Stimulated activated CD8-positive, alpha-beta memory T cell treated with anti-CD3 and anti-CD28 coated beads, Interleukin-7, amount 100 ng/mL, for 48 hours (primary cell): ENCODE measurements around the gene OR5AU1.
"Not testable (repeated sequence)": the region's sequence is repeated elsewhere in the genome, so short reads cannot be mapped to it uniquely, and the experiment has no call there.

Experiments
- DNase-seq, 2 donors: peaks; one replicate each; pipeline ENCODE4 v3.0.0-alpha.2; 2020; ENCODE audit warnings: low read depth in 1 of 2; ENCODE audit errors: extremely low read depth in 1 of 2

OR5AU1 gene

GRCh38 chr14:21182166-21182565, 26.3 kb upstream of the OR5AU1 start:
- DNase-seq, result no peak

DNA sequence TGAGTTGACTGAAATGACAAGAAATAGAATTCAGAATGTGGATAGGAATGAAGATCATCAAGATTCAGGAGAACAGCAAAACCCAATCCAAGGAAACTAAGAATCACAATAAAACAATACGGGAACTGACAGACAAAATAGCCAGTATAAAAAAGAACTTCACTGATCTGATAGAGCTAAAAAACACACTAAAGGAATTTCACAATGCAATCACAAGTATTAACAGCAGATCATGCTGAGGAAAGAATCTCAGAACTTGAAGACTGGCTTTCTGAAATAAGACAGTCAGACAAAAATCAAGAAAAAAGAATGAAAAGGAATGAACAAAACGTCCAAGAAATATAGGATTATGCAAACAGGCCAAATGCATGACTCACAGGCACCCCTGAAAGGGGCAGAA, 15.3 kb upstream of the OR5AU1 start:
- DNase-seq, result no peak

DNA sequence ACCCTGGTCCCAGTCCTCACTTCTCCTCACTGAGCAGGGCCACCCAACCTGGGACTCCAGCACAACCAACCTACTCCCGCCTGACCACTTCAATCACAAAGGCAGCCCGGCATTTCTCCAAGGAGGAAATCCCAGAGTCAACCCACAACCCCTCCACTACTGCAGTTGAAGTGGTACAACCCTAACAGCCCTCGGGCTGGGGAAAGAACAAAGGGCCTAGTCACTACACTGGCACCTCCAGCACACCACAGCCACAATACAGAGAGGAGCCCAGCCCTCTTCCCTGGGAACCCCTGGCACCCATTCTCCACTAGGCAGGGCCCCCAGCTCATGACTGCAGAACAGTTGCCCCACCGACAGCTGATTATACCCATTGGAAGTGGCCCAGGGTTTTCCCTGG, 13.7 kb upstream of the OR5AU1 start:
- no peak for DNase-seq

DNA sequence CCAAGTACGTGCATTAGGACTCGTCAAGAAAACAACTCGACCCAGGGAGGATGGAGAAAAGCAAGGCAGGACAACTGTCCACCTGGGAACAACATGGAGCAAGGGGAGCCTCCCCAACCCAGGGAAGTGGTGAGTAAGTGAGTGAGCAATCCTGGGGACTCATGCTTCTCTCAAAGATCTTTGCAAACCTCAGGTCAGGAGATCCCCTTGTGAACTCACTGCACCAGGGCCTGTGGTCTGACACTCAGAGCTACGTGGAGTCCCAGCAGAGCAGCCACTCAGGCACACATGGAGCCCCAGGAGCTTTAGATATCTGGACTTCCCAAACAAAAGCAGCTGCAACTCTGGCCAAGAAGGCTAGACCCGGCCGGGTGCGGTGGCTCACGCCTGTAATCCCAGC, 12.2 kb upstream of the OR5AU1 start:
- no peak for DNase-seq

DNA sequence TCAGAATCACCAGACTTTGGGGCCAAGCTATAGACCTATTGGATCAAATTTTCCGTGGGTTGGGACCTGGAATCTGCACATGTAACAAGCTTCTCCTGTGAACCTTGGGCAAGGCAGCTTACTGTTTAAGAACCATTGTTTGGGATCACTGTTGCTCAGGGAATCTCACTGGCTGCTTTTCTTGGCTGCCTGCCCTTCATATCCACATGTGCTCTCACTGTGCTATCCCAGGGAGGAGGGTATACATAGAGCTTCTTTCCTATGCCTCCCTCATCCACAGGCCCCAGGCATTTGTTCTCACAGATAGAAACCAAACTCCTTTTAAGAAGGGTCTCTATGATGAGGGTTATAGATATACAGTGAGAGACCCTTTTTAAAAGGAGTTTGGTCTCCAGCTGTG, 9.8 kb upstream of the OR5AU1 start:
- not testable (repeated sequence) for DNase-seq

- DNase-seq, result not testable (repeated sequence)
Measured at GRCh38 chr14:21165002-21165605, 9.2 kb upstream of the OR5AU1 start.

DNA sequence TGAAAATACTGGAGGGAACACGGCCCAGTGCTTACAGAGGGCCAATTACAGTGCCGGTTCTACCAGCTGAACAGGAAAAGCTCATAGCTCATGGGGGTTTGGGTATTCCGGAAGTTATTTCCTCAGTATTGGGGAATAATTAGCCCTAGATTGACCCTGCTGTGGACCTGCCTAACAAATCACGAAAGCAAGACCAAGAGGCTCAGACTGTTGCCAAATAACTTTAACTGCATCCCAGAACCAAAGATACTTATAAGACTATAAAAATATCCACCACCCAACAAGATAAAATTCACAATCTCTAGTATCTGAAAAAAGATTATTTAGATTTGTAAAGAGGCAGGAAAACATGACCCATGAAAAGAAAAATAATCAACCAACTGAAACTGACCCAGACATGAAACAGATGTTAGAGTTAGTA, 8.0 kb upstream of the OR5AU1 start:
- no peak for DNase-seq

GRCh38 chr14:21162081-21162480, 6.2 kb upstream of the OR5AU1 start:
- DNase-seq, result no peak

DNA sequence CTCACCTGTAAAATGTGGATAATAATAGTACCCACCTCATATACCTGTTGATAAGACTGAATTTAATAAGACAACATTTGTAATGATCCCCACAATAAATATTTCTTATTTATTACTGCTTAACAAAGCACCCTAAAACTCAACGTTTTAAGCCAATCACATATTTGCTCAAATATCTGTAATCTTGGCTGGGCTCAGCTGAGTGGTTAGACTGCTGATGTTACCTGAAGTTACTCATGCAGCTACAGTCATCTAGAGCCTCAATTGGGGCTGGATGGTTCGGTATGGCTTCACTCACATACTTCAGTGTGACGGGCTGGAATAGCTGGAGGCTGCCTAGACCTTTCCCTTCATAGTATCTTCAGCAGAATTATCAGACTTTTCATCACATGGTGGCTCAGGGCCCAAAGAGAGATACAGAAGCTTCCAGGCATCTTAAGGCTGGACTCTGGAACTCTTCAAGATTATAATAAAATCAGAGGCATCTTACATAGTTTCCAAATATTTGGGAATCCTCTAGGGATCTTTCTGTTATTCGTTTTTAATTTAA, 4.3 kb upstream of the OR5AU1 start:
- DNase-seq, result no peak

- not testable (repeated sequence) for DNase-seq
Measured at GRCh38 chr14:21158175-21158574, 2.3 kb upstream of the OR5AU1 start.

GRCh38 chr14:21149641-21150367, 6.1 kb downstream of the OR5AU1 start:
- DNase-seq, result no peak

DNA sequence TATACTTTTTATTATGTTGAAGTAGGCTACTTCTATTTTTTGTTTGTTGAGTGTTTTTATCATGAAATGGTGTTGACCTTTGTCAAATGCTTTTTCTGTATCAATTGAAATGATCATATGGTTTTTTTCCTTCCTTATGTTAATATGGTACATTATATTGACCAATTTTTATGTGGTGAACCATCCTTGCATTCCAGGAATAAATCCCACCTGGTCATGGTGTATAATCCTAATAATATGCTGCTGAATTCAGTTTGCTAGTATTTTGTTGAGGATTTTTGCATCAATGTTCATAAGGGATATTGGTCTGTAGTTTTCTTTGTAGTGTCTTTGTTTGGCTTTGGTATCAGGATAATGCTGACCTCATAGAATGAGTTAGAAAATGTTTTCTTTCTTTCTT, 10.4 kb downstream of the OR5AU1 start:
- DNase-seq, result no peak

DNA sequence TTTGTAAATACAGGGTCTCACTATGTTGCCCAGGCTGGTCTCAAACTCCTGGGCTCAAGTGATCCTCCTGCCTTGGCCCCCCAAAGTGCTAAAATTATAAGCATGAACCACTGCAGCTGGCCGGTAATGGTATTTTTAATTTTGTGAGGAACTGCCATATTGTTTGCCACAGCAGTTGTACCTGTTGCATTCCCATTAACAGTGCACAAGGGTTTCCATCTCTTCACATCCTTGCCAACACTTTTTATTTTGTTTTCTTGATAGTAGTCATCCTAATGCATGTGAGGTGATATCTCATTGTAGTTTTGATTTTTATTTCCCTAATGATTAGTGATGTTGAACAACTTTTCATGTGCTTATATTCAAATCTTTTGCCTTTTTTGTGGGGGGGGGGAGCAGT, 13.5 kb downstream of the OR5AU1 start:
- no peak for DNase-seq

DNA sequence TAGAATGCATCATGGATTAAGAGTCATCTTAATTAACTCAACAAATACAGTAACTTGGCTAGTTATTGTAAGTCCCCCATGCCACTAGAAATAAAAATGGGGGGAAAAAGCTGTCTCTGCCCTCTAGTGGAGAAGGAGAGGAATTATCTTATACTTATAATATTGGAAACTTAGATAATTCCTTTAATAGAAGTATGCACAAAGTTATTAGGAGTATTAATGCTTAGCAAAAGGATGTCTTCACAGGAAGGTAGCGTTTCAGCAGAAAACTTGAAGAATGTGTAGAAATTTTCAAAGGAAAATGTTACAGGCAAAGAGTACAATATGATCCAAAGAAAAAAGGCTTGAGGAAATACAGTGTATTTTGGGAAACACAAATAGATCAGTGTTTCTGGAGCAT, 19.8 kb downstream of the OR5AU1 start:
- DNase-seq, result no peak

- no peak for DNase-seq
Measured at GRCh38 chr14:21133901-21134300, 22.0 kb downstream of the OR5AU1 start.

DNA sequence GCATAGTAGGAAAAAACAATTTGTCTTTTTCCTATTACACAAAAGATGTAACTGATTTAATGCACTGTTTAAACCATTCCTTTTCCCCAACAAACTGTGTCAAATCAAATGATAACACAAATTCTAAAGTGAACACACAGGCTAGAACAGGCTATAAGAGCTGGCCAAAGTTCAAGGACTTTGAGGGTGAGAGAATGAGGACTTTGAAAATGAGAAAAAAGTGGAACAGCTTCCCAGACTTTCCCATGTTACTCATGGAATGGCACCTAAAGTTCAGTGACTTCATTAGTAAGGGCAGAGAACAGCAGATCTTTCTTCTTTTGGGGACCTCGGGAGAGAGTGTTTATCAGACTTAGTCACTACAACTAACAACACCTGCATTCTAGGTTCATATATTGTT, 32.4 kb downstream of the OR5AU1 start:
- no peak for DNase-seq

GRCh38 chr14:21121122-21121521, 34.7 kb downstream of the OR5AU1 start:
- DNase-seq, result no peak

DNA sequence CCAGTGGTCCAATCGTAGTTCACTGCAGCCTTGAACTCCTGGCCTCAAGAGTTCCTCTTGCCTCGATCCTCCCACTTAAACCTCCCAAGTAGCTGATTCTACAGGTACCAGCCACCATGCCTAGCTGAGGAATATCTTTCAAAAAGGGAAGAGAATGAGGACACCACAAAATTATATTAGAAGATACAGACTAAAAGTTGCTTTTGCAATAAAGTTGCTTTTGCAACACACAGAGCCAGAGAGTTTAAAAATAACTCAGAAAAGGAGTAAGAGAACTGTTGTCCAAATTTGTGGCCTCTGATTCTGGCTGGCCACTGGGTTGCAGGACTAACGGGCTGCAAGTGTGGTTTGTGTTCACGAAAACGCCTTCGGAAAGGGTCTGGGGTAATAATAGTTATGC, 35.2 kb downstream of the OR5AU1 start:
- DNase-seq, result no peak

- DNase-seq, result no peak
Measured at GRCh38 chr14:21118933-21119332, 36.9 kb downstream of the OR5AU1 start.

- no peak for DNase-seq
Measured at GRCh38 chr14:21113369-21113768, 42.5 kb downstream of the OR5AU1 start.

DNA sequence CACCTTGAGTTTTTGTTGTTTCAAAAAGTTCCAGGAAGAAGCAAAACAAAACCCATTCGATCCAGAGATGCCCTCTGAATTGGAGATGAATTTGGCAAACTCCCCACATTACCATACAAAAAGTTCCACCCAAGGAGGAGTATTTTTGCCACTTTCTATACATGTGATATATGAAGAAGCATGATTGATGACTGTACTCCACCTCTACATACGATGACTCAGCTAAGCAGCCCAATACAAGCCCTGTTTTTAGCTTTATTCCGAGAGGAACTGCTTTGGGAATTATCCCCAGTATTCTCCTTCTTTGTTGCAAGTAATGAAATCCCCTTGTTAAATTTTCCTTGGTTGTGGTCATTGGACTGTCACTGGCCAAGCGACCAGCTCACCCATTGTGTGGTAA, 43.6 kb downstream of the OR5AU1 start:
- no peak for DNase-seq

DNA sequence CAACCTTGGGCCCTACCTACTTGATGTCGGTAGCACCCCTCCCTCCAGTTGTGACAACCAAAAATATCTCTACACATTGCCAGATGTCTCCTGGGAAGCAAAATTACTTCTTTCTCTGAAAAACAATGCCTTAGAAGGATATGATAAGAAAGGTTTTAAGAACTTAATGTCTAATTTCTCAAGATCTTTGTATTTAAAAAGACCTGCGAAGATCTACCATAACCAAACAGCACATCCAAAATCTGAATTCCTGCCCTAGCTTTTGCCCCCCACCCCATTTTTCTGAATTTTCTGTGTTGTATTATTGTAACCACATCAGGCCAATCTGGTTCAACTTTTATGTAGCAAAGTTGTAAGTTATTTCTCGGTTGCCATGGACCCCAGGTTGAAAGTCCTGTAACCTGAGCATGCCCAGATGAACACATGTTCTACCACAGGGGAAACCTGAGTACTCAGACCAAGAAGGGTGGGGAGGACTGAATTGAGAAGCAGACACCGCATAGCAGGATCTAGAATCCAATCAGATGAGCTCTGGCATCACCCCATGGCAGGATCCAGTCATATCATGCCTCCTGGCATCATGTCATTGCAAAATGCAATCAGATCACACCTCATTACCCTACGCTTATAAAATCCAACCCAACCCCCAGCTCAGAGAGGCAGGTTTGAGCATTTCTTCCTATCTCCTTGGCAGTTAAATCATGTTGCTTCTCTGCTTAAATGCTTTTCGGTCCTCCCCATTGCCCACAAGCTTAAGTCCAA, 46.3 kb downstream of the OR5AU1 start:
- DNase-seq, result peak in 1 of 2 donors; percentile 52
